Activated T-helper 1 cell treated with anti-CD3 and anti-CD28 coated beads, Interleukin-2, amount 50 U/mL, for 16 hours (primary cell): Measurements from ENCODE around the gene SPATA2L.
A peak's percentile ranks its signal among the peaks of the same experiment; 100 is the strongest.
"Not testable (repeated sequence)": the region's sequence is repeated elsewhere in the genome, so short reads cannot be mapped to it uniquely, and the experiment has no call there.

Experiments
- DNase-seq, 2 donors: peaks; one replicate each; pipeline ENCODE4 v3.0.0-alpha.2; 2020; ENCODE audit warnings: low read depth in 1 of 2, low spot score in 1 of 2

Gene SPATA2L

DNA sequence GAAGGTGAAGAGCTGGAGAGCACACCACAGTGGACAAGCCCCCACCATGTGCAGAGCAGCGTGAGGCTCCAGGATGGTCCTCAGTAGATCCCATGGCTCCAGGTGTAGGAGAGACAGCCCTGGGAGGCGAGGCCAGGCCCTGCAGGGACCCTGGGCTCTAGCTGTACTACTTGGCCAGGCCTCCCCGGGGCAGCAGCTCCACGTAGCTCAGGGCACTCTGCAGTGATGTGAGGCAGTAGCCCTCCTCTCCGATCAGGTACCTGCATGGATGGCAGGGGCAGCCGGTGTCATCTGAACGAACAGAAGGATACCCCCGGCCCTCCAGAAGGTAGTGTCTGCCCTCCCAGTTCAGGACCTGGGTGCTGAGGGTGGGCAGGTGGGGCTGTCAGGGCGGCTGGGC, 6.2 kb upstream of the SPATA2L start:
- DNase-seq = no peak

DNA sequence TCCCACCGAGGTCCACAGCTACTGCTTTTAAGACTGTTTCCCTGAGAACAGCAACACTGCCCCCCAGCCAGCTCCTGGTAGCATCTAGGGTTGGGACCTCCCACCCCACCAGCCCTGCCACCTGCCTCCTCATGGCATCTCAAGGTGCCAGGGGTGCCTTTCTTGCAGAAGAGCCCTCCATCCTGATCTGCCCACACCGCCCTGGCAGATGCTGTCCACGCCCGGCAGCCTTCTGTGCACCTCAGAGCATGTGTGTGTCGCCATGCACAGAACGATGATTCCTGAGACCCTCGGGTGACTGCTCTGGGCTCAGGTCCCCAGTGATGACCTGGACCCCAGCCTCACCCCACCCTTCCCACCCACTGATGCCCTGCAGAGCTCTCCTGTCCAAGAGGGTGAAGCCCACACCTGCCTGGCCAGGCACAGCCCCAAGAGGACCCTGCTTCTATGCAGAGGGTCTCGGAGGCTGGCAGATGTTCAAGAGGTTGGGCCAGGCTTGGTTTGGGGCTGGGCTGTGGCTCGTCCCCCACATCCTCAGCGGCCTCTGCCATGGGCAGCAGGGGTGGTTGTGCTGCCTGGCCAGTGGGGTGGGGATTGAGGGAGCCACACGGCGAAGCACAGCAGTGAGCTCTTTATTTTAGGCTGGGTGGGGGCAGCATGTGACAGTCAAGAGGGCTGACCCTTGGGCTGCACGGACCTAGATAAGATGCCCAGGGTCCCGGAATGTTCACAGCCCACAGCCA, 5.2 kb upstream of the SPATA2L start:
- no peak for DNase-seq

DNA sequence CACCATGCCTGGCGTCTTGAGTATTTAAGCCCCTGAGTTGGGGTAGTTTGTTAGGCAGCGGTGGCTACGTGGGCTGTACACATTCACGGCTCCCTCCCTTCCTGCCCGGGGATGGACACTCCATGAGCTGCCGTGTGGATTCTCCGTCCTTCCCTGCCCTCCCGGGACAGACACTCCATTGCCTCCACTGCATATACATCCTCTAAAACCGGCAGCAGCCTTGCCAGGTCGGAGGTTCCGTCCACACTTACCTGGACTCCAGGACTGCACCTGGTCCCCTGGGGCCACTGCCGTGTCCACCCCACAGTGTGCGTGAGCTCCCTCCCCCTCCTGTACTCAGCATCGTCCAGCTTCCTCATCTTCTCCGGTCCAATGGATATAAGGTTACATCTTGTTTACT, 3.5 kb upstream of the SPATA2L start:
- no peak for DNase-seq

DNA sequence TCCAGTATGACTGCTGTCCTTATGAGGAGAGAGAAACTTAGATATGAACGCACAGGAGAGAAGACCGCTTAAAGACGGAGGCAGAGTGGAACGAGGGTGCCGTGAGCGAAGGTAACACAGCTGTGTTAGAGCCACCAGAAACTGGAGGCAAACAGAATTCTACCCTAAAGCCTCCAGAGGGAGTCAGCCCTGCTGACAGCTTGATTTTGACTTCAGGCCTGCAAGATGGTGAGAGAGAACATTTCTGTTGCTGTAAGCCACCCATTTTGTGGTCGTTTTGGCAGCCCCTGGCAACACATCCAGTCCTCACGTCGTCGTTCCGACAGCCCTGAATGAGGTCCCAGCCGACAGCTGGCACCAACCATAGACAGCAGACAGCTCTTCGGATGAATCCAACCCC, 2.8 kb upstream of the SPATA2L start:
- DNase-seq = no peak

DNA sequence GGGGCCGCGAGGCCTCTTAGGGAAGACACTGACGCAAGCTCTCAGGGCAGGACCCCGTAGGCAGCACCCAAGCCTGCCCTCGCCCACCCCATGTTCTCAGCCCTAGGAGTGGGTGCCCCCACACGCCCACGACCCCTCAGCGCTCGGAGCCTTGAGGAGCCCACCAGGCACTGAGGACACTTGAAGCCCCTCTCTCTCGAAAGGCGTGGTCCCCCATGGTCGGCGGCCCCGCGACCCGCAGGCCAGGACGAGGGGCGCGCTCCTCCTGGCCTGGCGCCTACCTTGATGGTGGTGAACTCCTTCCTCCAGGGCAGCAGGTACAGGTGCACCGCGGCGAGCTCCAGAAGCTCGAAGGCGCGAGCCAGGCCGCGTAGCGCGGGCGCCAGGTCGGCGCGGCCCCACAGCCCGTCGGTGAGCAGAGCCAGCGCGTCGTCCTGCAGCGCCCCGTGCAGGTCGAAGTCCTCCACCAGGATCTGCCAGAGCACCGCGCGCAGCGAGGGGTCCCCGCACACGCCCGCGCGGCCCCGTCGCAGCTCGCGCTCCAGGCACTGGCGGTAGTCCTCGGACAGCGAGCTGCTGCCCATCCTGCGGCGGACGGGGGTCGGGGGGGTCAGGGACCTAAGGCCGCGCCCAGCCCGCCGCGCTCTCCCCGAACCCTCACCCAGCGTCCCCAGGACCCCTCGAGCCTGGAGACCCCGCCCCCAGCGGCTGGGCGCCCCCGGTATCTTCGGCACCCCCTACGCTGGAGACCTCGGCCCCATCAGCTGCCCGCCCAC, 668 bp downstream of the SPATA2L start:
- peak in 1 of 2 donors; percentile 29 for DNase-seq

DNA sequence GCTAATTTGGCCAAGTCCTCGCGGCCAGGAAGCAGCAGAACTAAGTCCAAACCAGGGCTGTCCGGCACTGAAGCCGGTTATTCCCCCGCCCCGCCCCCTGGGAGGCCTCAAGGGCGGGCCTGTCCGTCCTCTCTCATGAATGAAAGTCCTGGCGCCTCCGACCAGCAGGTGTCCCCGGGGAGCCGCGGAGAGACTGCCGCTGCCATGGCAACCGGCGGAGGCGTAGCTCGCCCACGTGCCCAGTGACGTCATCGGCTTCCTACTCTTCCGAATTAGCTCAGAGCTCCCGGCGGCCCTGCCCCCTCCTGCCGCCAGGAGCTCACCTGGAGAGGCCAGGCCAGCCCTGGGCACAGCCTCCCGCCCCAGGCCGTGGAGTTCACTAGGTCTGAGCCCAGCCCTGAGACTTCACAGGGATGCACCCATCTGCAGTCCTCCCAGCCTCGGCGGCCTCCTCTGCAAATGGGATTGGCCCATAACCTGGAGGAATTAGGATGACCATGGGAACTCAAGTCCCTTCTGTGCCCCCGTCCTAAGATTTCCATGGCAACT, 1.3 kb downstream of the SPATA2L start:
- DNase-seq = peak; percentile 90 to 95

DNA sequence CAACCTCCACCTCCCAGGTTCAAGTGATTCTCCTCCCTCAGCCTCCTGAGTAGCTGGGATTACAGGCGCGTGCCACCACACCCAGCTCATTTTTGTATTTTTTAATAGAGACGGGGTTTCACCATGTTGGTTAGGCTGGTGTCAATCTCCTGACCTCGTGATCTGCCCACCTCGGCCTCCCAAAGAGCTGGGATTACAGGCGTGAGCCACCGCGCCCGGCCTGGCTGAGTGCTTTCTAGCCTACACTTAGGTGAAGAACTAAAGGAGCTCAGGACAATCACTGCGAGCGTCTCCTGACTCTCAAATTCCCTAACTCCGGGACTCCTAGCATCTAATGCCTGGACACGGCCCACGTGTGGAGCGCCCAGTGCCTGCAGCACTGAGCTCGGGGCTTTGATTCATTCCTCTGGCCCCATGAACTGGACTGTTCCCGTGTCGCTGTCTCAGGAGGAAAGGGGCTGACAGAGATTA, 1.8 kb downstream of the SPATA2L start:
- not testable (repeated sequence) for DNase-seq

DNA sequence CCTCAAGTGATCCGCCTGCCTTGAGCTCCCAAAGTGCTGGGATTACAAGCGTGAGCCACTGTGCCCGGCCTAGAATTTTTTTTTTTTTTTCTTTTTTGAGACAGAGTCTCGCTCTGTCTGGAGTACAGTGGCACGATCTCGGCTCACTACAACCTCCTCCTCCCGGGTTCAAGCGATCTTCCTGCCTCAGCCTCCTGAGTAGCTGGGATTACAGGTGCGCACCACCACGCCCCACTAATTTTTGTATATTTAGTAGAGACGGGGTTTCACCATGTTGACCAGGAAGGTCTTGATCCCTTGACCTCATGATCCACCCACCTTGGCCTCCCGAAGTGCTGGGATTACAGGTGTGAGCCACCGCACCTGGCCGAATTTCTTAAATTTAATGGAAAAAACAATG, 2.8 kb downstream of the SPATA2L start:
- not testable (repeated sequence) for DNase-seq

DNA sequence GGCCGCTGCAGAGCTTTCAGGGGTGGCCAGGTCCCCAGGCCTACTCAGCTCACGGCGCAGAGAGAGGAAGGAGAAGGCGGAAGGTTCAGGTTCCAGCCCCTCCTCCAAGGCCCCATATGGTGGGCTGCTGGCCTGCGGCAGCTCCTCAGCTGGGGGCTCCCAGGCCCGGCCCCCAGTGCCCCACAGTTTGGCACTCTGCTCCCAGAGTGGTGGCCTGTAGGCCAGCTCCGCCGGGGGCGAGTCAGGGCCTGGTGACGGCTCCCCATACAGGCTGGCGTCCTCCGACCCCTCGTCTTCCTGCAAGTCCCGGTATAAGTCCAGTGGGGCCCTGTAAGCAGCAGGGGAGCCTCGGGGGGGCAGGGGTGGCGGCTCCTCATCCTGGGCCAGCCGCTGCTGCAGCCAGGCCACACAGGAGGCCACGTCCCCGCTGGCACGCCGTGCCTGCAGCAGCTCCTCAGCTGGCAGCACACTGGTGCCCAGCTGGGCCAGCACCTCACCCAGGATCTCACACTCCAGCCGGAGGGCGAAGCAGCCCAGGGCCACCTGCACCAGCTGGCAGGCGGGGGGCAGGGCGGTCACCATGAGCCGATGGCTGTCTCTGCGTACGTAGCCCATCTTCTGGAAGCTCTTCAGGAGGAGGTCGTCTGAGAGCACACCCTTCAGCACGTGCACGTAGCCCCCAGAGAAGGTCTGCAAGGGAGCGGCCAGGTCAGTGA, 3.7 kb downstream of the SPATA2L start:
- DNase-seq = no peak

DNA sequence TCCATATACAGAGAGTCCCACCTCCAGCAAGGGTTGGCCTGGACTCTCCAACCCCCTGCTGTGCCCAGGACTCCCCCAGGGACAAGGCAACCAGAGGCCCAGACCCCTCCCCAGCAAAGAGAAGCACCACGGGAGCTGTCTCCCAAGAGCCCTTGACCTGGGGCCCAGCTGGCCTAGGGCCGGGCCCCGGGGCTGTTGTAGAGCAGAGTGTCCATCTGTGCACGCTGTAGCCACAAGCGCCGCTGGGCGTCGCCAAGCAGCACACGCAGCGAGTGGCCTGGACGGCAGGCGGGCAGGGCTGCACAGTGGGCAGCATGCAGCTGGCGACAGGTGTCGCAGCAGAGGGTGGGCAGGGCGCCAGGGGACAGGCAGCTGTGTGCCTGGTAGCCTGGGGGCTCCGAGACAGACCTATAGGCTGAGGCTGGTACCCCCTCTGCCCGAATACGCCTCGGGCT, 4.3 kb downstream of the SPATA2L start:
- DNase-seq = no peak

DNA sequence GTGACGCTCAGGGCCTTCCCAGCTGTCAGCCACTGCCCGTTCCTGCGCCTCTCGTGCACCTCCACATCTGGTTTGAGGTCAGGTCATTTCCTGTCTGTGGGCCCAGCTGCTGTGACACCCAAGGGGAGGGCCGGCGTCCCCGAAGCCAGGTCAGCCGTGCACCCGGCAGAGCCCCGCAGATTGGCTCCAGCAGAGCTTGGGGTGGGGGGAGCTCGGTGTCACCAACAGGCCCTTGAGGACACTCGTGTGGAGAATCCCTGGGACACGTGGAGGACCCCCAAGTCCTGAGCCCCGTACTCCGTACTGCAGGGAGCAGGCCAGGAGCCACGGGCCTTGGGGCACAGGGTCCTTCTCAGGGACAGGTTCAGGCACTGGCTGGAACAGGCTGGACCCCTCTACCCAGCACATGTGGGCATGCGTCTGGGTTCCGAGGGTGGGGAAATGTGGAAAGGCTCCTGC, 4.8 kb downstream of the SPATA2L start:
- no peak for DNase-seq

DNA sequence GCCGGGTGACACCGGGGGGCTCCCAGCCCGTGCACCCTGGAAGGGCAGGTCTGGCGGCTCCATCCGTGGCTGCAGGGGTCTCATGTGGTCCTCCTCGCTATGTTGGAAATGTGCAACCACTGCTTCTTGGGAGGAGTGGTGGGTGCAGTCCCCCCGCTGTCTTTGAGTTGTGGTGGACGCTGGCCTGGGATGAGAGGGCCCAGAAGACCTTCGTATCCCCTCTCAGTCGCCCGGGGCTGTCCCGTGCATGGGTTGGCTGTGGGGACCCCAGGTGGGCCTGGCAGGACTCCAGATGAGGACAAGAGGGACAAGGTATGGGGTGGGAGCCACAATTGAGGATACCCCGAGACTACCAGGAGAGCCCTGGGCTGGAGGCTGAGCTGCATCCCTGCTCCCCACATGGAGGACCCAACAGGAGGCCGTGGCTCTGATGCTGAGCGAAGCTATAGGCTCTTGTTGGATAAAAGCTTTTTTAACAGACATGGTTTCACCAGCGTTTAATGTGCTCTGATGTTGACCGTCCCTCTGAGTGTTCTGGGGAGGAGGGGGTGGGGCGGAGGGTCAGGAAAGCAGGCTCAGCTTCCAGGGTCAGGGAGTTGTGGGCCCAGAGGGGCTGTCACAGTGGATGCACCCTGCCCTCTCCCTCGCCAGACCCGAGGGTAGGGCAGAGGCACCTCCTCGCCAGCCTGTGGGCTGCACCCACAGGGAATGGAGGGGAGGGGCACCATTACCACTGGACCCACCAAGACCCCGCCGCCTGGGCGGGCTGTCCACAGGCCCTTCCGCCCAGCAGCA, 5.4 kb downstream of the SPATA2L start:
- no peak for DNase-seq

DNA sequence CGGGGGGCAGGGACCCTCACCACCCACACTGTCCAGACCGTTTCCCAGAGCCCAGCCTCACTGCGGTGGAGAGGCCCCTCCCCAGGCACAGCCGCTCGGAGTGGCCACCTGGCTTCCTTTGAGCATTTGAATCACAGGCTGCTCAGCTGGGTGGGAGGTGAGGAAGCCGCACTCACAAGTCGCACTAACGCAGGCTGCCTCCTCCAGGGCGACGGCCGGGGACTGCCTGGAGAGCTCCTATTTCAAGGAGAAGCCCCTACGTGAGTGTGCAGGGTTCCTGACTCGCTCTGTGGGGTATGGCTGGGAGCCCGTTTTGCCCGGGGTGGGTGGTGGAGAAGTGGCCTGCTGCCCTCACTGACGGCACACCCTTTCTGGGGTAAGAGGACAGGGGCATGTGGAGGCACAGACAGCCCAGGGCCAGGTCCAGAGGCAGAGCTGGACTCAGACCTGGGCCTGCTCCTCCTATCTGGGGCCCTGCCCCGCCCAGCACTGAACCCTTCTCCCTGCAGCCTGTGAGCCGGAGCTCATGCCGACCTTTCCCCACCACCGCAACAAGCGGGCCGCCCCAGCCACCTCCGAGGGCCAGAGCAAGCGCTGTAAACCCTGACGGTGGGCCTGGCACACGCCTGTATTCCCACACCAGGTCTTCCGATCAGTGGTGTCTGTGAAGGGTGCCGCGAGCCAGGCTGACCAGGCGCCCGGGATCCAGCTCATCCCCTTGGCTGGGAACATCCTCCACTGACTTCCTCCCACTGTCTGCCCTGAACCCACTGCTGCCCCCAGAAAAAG, 6.2 kb downstream of the SPATA2L start:
- DNase-seq = no peak

DNA sequence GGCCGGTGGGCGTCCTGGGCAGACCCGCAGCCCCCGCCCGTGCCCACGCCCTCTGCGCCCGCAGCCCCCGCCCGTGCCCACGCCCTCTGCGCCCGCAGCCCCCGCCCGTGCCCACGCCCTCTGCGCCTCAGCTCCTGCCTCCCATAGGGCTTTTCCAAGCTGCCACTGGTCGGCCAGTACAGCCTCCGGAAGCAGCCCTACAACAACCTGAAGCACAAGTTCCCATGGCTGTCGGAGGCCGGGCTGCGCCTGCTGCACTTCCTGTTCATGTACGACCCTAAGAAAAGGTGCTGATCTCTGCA, 6.8 kb downstream of the SPATA2L start:
- not testable (repeated sequence) for DNase-seq

DNA sequence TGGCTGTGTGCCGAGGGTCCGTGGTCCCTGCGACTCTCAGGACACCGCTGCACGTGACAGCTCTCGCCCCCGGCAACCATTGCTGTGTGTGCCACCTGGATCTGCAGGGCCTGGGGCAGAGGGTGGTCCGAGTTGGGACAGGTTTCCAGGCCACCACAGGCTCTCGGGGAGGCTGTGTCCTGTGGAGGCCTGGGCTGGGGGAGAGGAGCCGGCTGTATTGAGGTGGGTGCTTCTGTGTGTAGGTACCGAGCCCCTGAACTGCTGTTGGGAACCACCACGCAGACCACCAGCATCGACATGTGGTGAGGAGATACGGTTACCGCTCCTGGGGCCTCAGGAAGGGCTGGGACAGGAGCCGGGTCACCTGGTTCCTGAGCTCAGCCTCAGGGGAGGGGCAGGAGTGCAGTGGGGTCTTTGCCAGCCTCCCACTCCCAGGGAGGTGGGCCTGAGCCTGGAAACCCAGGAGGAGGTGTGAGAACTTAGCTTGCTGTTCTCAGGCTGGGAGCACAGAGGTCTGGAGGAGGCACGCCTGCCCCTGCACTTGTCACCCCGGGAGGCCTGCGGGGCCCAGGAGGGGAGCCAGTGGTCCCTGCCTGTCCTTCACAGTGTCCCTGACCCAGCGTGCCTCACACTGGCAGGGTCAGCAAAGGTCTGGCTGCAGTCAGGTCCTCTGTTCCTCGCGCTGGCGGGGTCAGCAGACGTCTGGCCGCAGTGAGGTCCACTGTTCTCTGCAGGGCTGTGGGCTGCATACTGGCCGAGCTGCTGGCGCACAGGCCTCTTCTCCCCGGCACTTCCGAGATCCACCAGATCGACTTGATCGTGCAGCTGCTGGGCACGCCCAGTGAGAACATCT, 7.3 kb downstream of the SPATA2L start:
- no peak for DNase-seq

DNA sequence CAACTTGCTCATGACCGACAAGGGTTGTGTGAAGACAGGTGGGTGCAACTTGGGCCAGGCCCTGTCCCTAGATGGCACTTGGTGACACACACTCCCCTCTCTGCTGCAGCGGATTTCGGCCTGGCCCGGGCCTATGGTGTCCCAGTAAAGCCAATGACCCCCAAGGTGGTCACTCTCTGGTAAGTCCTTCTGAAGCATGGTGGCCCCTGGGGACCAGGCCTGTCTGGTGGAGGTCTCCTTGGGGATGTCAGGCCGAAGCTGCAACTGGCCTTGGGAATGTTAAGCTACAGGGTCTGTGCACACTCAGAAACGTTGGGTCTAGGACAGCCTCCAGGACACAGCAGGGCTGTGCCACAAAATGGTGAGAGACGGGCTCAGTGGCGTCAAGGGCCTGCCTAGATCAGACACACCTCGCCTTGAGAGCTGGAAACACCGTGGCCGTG, 8.2 kb downstream of the SPATA2L start:
- DNase-seq = no peak

DNA sequence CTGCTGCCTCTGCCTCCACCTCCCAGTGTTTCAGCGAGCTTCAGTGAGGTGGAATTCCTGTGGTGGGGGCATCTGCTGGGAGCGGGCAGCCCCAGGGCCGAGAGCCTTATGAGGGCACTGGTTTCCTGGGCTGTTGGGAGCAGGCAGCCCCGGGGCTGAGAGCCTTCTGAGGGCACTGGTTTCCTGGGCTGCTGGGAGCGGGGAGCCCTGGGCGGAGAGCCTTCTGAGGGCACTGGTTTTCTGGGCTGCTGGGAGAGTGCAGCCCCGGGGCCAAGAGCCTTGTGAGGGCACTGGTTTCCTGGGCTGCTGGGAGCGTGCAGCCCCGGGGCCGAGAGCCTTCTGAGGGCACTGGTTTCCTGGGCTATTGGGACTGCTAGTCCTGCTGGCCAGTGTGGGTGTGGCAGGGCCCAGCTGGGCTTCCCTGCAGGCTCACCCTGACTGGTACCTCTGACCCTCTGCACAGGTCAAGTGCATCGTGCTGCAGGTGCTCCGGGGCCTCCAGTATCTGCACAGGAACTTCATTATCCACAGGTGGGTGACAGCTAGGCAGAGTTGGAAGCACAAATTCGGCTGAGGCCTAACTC, 9.4 kb downstream of the SPATA2L start:
- DNase-seq = no peak

DNA sequence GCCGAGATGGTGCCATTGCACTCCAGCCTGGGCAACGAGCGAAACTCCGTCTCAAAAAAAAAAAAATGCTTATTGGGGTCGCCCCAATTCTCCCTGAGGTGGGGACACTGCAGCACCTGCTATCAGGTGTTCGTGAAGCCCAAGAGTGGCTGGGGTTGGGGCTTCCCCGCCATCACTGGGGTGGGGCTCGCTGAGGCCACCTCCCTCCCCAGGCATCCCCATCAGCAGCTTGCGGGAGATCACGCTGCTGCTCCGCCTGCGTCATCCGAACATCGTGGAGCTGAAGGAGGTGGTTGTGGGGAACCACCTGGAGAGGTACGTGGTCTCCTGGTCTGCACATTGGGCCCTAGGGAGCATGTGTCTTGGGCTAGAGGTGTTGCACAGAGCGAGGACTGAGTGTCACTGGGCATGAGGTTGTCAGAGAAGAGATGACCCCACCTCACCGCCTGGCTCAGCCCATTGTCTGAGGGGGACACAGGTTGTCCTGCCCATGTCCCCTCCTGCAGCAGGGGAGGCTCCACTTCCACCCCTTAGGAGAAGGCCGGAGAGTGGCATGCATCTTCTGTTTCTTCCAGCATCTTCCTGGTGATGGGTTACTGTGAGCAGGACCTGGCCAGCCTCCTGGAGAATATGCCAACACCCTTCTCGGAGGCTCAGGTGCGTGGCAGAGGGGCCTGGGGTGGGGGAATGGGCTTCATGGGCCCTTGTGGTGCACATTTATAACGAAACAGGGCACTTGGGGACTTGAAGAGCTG, 10.1 kb downstream of the SPATA2L start:
- no peak for DNase-seq
